Stomach (tissue), 9 donors: Measurements from ENCODE around the gene TNKS2. TPM values are rescaled to one million over a fixed set of nuclear protein-coding genes. Genes with fewer than 3 reads are reported as not detected.

Experiments used
- DNase-seq, 2 donors: peaks; one replicate each; pipeline versions ENCODE4 v3.0.0 to v3.0.0-alpha.2; 2013 to 2019
- H3K27ac ChIP-seq, 5 donors: fragments of 200-600 bp in 4 of 5; sonication (generic) in 4 of 5; one replicate each; pipeline ENCODE4 v1.5.1; 2013 to 2019; ENCODE audit warnings: mild to moderate bottlenecking in 1 of 5, moderate library complexity in 1 of 5
- H3K27me3 ChIP-seq, 3 donors: fragments of 200-600 bp; sonication (generic); one replicate each; pipeline ENCODE4 v1.5.1; 2017 to 2019; ENCODE audit warnings: mixed run types in 1 of 3
- H3K36me3 ChIP-seq, 4 donors: fragments of 200-600 bp; sonication (generic); 1 replicate in 3 of 4; 2 replicates in 1 of 4; pipeline ENCODE4 v1.5.1; 2016 to 2019
- H3K4me1 ChIP-seq, 4 donors: fragments of 200-600 bp; sonication (generic); one replicate each; pipeline ENCODE4 v1.5.1; 2016 to 2019
- H3K4me3 ChIP-seq, 4 donors: fragments of 200-600 bp; sonication (generic) in 3 of 4; one replicate each; pipeline ENCODE4 v1.5.1; 2016 to 2019; ENCODE audit warnings: mild to moderate bottlenecking in 1 of 4
- H3K9me3 ChIP-seq, 4 donors: fragments of 200-600 bp; sonication (generic); one replicate each; pipeline ENCODE4 v1.5.1; 2016 to 2019
- EP300 ChIP-seq: sonication (generic); formaldehyde crosslinking; IDR thresholded peaks from one replicate; pipeline ENCODE4 v1.6.1; 2017; ENCODE audit warnings: antibody characterized with exemption
- POLR2A ChIP-seq, 4 donors: fragments of 450-650 bp; IDR thresholded peaks; one replicate each; pipeline ENCODE4 v1.6.1; 2016; ENCODE audit warnings: antibody characterized with exemption in 4 of 4, control low read depth in 2 of 4, mild to moderate bottlenecking in 1 of 4, moderate library complexity in 1 of 4
- POLR2AphosphoS5 ChIP-seq, 3 donors: sonication (generic); formaldehyde crosslinking; IDR thresholded peaks; one replicate each; pipeline ENCODE4 v1.6.1; 2016; ENCODE audit warnings: antibody characterized with exemption in 3 of 3
- whole genome bisulfite sequencing, 5 donors: extraction: QIAGEN DNeasy Blood & Tissue Kit in 3 of 5; methylation state at CpG; one replicate each; pipeline versions ENCODE4 v1.1.5 to v1.1.7; 2013 to 2018; 5-methylcytosine and 5-hydroxymethylcytosine counted together
- intact Hi-C: fragments of 100-400 bp; cut with DNase I; formaldehyde crosslinking; loops from one replicate; pipeline ENCODE4 v1.15.1; 2023; ENCODE audit warnings: low total_unique reads
- polyA plus RNA-seq, 3 donors: library from polyadenylated mRNA; stranded (reverse); fragments of 200-250 nt; gene quantifications; one replicate each; pipeline ENCODE4 v1.2.3, GENCODE V29; 2013
- total RNA-seq, 5 donors: library from RNA; depleted of rRNA; stranded (reverse); fragments of >200 nt; gene quantifications; one replicate each; pipeline versions ENCODE4 v1.1.0 to v1.2.3, GENCODE V29; 2014 to 2016
- TF ChIP-seq, protein P1 (sequence below), 7 experiments: fragments of 450-650 bp in 4 of 7; fragments of 200-600 bp in 3 of 7; sonication (generic) in 3 of 7; IDR thresholded peaks; one replicate each; pipeline ENCODE4 v1.5.1; 2016 to 2019; ENCODE audit warnings: antibody characterized with exemption in 7 of 7, control low read depth in 2 of 7, mild to moderate bottlenecking in 1 of 7
- donor health status: healthy with polysubstance abuse.
- donor health status: Bipolar disorder and iron deficiency.
- donor health status: healthy.

Gene TNKS2
- total and polyA plus RNA-seq, 8 donors: 8.1 to 86.5 (median 28.9) TPM

DNA sequence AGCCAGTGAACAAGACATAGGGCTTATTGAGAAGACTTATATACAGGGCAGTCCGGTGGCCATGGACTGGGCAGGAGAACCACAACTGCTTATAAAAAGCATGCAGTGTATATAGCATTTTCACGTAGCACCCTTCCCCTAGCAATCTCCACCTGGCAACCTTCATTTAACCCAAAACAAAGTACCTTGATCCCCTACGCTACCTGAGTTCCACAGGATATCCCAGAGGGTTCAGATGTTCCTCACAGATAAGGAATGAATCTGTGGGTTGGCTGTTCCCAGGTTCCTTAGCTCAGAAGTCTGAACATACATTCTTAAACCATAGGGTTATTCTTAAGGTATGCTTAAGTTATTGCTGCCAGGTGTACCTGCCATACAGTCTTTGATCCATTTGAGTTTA is 22.0 kb upstream of the TNKS2 start:
- H3K36me3 ChIP-seq: no peaks in the 10 kb centered on the region
- no peak for DNase-seq
- intact Hi-C loops: no loop called here
- no peaks in the 10 kb centered on the region for H3K9me3 ChIP-seq
- 86 to 100% (median 96%) methylated on average over 3 of the region's 3 CpGs for WGBS, 5 donors
- no peaks in the 10 kb centered on the region for H3K27me3 ChIP-seq
- no peak for TF ChIP-seq EP300
- TF ChIP-seq POLR2A (IDR thresholded peaks at IDR 0.05): no peak
- TF ChIP-seq, protein P1, sequence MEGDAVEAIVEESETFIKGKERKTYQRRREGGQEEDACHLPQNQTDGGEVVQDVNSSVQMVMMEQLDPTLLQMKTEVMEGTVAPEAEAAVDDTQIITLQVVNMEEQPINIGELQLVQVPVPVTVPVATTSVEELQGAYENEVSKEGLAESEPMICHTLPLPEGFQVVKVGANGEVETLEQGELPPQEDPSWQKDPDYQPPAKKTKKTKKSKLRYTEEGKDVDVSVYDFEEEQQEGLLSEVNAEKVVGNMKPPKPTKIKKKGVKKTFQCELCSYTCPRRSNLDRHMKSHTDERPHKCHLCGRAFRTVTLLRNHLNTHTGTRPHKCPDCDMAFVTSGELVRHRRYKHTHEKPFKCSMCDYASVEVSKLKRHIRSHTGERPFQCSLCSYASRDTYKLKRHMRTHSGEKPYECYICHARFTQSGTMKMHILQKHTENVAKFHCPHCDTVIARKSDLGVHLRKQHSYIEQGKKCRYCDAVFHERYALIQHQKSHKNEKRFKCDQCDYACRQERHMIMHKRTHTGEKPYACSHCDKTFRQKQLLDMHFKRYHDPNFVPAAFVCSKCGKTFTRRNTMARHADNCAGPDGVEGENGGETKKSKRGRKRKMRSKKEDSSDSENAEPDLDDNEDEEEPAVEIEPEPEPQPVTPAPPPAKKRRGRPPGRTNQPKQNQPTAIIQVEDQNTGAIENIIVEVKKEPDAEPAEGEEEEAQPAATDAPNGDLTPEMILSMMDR (IDR thresholded peaks at IDR 0.05): no peak
- TF ChIP-seq POLR2AphosphoS5 (IDR thresholded peaks at IDR 0.05): no peak
- H3K27ac ChIP-seq: no peak overlapping the region
- no peak overlapping the region for H3K4me3 ChIP-seq
- no peaks in the 10 kb centered on the region for H3K4me1 ChIP-seq

DNA sequence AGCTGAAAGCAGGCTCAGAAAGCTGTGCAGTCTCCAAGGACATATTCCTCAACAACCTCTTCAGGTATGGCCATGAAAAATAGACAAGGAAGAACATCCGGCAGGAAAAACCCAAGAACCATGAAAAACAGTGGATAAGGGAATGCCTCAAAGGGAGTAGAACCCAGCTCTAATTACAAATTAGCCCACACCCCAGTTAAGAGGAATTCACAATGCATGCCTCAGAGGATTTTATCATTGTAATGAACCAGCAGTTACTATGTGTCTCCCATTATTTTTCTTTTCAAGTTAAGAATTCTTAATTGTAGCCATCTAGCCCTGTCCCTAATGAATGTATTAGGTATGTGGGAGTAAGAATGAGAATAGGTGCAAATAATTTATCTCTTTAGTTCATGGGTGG is 19.7 kb upstream of the TNKS2 start:
- Histone ChIP-seq H3K9me3 (no peaks in the 10 kb centered on the region), H3K4me1 (no peaks in the 10 kb centered on the region), H3K27me3 (no peaks in the 10 kb centered on the region), H3K27ac (no peak overlapping the region), H3K36me3 (no peaks in the 10 kb centered on the region), H3K4me3 (no peak overlapping the region)
- 83 to 100% (median 91%) methylated on average over 1 of the region's 1 CpG for WGBS, 5 donors
- intact Hi-C loops: no loop called here
- DNase-seq: no peak
- no peak for TF ChIP-seq POLR2A (IDR thresholded peaks at IDR 0.05)
- TF ChIP-seq POLR2AphosphoS5 (IDR thresholded peaks at IDR 0.05): no peak
- TF ChIP-seq, protein P1 (IDR thresholded peaks at IDR 0.05): no peak
- no peak for TF ChIP-seq EP300

DNA sequence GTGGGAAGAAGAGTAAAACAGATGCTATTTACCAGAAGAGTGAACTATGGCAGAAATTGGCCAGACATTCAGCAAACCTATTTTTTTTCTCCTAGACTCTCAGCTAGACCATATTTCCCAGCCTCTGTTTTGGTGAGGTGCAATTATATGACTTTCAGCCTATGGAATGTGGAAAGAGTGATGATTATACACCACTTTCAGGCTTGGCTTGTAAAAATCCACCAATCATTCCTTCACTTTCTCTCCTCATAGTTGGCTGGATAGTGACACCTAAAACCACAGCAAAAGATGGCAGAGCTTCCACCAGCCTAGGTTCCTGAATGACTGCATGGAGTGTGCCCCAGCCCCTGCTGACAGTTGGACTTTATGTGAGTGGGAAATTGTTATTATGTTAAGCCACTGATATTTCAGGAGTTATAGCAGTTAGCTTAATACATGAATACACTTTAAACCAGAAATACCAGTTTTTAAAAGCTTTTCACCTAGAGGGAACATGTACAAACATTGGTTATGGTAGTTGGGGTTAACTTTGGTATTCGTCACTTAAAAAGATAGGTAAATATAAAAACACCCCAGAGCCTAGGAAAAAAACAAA is 19.1 kb upstream of the TNKS2 start:
- no peak overlapping the region for H3K27ac ChIP-seq
- TF ChIP-seq, protein P1 (IDR thresholded peaks at IDR 0.05): no peak
- TF ChIP-seq POLR2AphosphoS5 (IDR thresholded peaks at IDR 0.05) (no peak), EP300 (no peak), POLR2A (IDR thresholded peaks at IDR 0.05) (no peak)
- no peak overlapping the region for H3K4me3 ChIP-seq
- peak in 1 of 2 donors; percentile 61 for DNase-seq
- H3K36me3 ChIP-seq: no peaks in the 10 kb centered on the region
- H3K4me1 ChIP-seq: no peaks in the 10 kb centered on the region
- 26 to 81% (median 56%) methylated on average over 1 of the region's 1 CpG for WGBS, 5 donors
- intact Hi-C loops: no loop called here
- H3K9me3 ChIP-seq: no peaks in the 10 kb centered on the region
- H3K27me3 ChIP-seq: no peaks in the 10 kb centered on the region

DNA sequence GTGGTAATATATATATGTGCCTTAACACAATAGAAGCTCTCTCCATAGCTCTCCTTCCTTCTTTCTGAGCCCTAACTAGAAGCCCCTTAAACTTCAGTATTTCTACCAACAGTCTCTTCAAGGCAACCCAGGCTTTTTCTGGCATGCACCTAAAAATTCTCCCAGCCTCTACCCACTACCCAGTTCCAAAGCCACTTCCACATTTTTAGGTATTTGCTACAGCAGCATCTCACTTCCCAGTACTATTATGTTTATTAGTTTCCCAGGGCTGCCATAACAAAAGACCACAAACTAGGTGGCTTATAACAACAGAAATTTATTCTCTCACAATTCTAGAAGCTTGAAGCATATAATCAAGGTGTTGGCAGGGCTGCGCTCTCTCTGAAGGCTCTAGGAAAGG is 15.7 kb upstream of the TNKS2 start:
- Histone ChIP-seq H3K4me1 (peaks cover 0 to 5% (median 0%) of the 10 kb centered on the region in 4 donors), H3K9me3 (no peaks in the 10 kb centered on the region), H3K27me3 (no peaks in the 10 kb centered on the region), H3K36me3 (no peaks in the 10 kb centered on the region), H3K27ac (no peak overlapping the region), H3K4me3 (no peak overlapping the region)
- intact Hi-C loops: no loop called here
- no peak for DNase-seq
- TF ChIP-seq, protein P1 (IDR thresholded peaks at IDR 0.05): no peak
- no peak for TF ChIP-seq POLR2AphosphoS5 (IDR thresholded peaks at IDR 0.05)
- TF ChIP-seq EP300: no peak
- TF ChIP-seq POLR2A (IDR thresholded peaks at IDR 0.05): no peak
- WGBS, 5 donors: 90 to 100% (median 96%) methylated on average over 1 of the region's 1 CpG
